Fibroblast of skin of back (primary cell): ENCODE results near the gene LBP. TPM values are rescaled to one million over a fixed set of nuclear protein-coding genes. Genes with fewer than 3 reads are reported as not detected.
"Not testable (repeated sequence)": the region's sequence is repeated elsewhere in the genome, so short reads cannot be mapped to it uniquely, and the experiment has no call there.

ENCODE experiments used
- DNase-seq: peaks from one replicate; pipeline ENCODE4 v3.0.0-alpha.2; 2013
- polyA plus RNA-seq, 2 experiments: library from polyadenylated mRNA; unstranded; fragments of 120-200 nt; gene quantifications; one replicate each; pipeline ENCODE4 v1.2.1, GENCODE V29; 2013; ENCODE audit not compliant: insufficient read length in 2 of 2

LBP gene
- polyA plus RNA-seq (2013, experiment 1 of 2; ENCODE audit: insufficient read length): not detected
- polyA plus RNA-seq (2013, experiment 2 of 2; ENCODE audit: insufficient read length): not detected

- no peak for DNase-seq
Measured at GRCh38 chr20:38346247-38346651, at the start of gene LBP. LBP (plus strand) TSS chr20:38346482; CDS start chr20:38346517, 35 bp downstream.

GRCh38 chr20:38297916-38298674 is 48.2 kb upstream of the LBP start:
- DNase-seq: no peak

GRCh38 chr20:38298768-38299288 is 47.5 kb upstream of the LBP start:
- DNase-seq: peak; percentile 39

GRCh38 chr20:38299963-38300362 is 46.3 kb upstream of the LBP start:
- DNase-seq: no peak

GRCh38 chr20:38300438-38300837 is 45.8 kb upstream of the LBP start:
- no peak for DNase-seq

GRCh38 chr20:38301309-38301708 is 45.0 kb upstream of the LBP start:
- DNase-seq: no peak

- no peak for DNase-seq
Measured at GRCh38 chr20:38302786-38303185, 43.5 kb upstream of the LBP start.

- DNase-seq: peak; percentile 52
Measured at GRCh38 chr20:38303908-38304379, 42.3 kb upstream of the LBP start, which contains the start of gene BPI. BPI (plus strand) TSS chr20:38304156; CDS start chr20:38304224, 68 bp downstream.

- peak; percentile 33 for DNase-seq
Measured at GRCh38 chr20:38304845-38305447, 41.3 kb upstream of the LBP start.

GRCh38 chr20:38305541-38305940 is 40.7 kb upstream of the LBP start:
- no peak for DNase-seq

GRCh38 chr20:38306379-38306778 is 39.9 kb upstream of the LBP start:
- DNase-seq: no peak

- DNase-seq: peak; percentile 58
Measured at GRCh38 chr20:38307371-38308046, 38.8 kb upstream of the LBP start.

GRCh38 chr20:38308047-38308438 is 38.2 kb upstream of the LBP start:
- DNase-seq: no peak

- no peak for DNase-seq
Measured at GRCh38 chr20:38308447-38308846, 37.8 kb upstream of the LBP start.

- DNase-seq: no peak
Measured at GRCh38 chr20:38311091-38311490, 35.2 kb upstream of the LBP start.

- DNase-seq: no peak
Measured at GRCh38 chr20:38311491-38311890, 34.8 kb upstream of the LBP start.

- DNase-seq: no peak
Measured at GRCh38 chr20:38313676-38314075, 32.6 kb upstream of the LBP start.

- not testable (repeated sequence) for DNase-seq
Measured at GRCh38 chr20:38314350-38314749, 31.9 kb upstream of the LBP start.

GRCh38 chr20:38315290-38315966 is 30.9 kb upstream of the LBP start:
- DNase-seq: peak; percentile 57

- DNase-seq: no peak
Measured at GRCh38 chr20:38316341-38316740, 29.9 kb upstream of the LBP start.

GRCh38 chr20:38317422-38317821 is 28.9 kb upstream of the LBP start:
- DNase-seq: no peak

- DNase-seq: no peak
Measured at GRCh38 chr20:38320221-38320620, 26.1 kb upstream of the LBP start.
